HCT116 (cell line): ENCODE results near the gene SLMAP. TPM values are rescaled to one million over a fixed set of nuclear protein-coding genes. Genes with fewer than 3 reads are reported as not detected.

Experiments
- ATAC-seq: fragments of 200-7000 bp; cut with Tn5 transposase; 2 replicates; pipeline ENCODE4 v1.9.1; 2020; ENCODE audit warnings: mild to moderate bottlenecking, moderate library complexity
- BruUV-seq: library from RNA; stranded (reverse); fragments of 400-500 nt; replicated peaks from 2 replicates; lab custom pipeline; 2021; lab: Mats Ljungman, UMichigan
- CTCF ChIA-PET: fragments of 300-600 bp; sonication (Branson Sonifier 250); formaldehyde crosslinking; loops from one replicate; lab custom pipeline; 2021; ENCODE audit warnings: antibody characterized with exemption; lab: Charles Lee
- POLR2A ChIA-PET: fragments of 300-600, 350-600 bp; sonication (Branson Sonifier 250); formaldehyde crosslinking; loops from one replicate; lab custom pipeline; 2021; ENCODE audit warnings: antibody characterized with exemption; lab: Charles Lee
- RAD21 ChIA-PET, 2 experiments: fragments of 300-600 bp; sonication (Branson Sonifier 250); formaldehyde crosslinking; loops; one replicate each; lab custom pipeline; 2023; ENCODE audit warnings: low total read pairs in 2 of 2; ENCODE audit not compliant: uncharacterized antibody in 2 of 2, unreplicated experiment in 2 of 2, low non-redundant PET in 1 of 2; lab: Charles Lee
- DNase-seq: peaks from one replicate; pipeline ENCODE4 v3.0.0-alpha.2; 2010; ENCODE audit warnings: low read depth, low spot score
- H2AFZ ChIP-seq: fragments of 200-600 bp; shearing (Covaris generic), sonication (generic); 2 replicates; pipeline ENCODE4 v1.6.1; 2017; ENCODE audit warnings: low read depth, mixed run types, mixed read lengths, antibody characterized with exemption, low read length; ENCODE audit not compliant: poor library complexity, severe bottlenecking
- H3K27ac ChIP-seq: 2 replicates; pipeline ENCODE4 v1.5.1; 2012; ENCODE audit warnings: low read depth, low read length
- H3K27me3 ChIP-seq: fragments of 200-600 bp; sonication (generic); 2 replicates; pipeline ENCODE4 v1.6.1; 2016; ENCODE audit warnings: mixed run types, low read length, mixed read lengths; ENCODE audit not compliant: insufficient read depth
- H3K36me3 ChIP-seq, 2 experiments: fragments of 200-500 bp in 1 of 2; fragments of 200-600 bp in 1 of 2; sonication (Bioruptor generic) in 1 of 2; sonication (generic) in 1 of 2; 2 replicates each; pipeline versions ENCODE4 v1.5.1 to v1.6.1; 2014 to 2016; ENCODE audit warnings: low read length in 2 of 2, inconsistent platforms in 1 of 2, mixed read lengths in 1 of 2, mixed run types in 1 of 2; ENCODE audit not compliant: insufficient read depth in 2 of 2, control insufficient read depth in 1 of 2
- H3K4me1 ChIP-seq, 2 experiments: fragments of 200-600 bp in 1 of 2; sonication (generic) in 1 of 2; 2 replicates each; pipeline versions ENCODE4 v1.5.1 to v1.6.1; 2012 to 2017; ENCODE audit warnings: low read length in 2 of 2, inconsistent platforms in 1 of 2, mild to moderate bottlenecking in 1 of 2, mixed read lengths in 1 of 2, mixed run types in 1 of 2, moderate library complexity in 1 of 2; ENCODE audit not compliant: insufficient read depth in 2 of 2, control insufficient read depth in 1 of 2
- H3K4me2 ChIP-seq: fragments of 200-600 bp; sonication (generic); 2 replicates; pipeline ENCODE4 v1.6.1; 2017; ENCODE audit warnings: mixed run types, low read length, mixed read lengths
- H3K4me3 ChIP-seq, 2 experiments: fragments of 200-600 bp in 1 of 2; sonication (generic) in 1 of 2; replicated peaks in 1 of 2; 2 replicates each; pipeline ENCODE4 v1.5.1; 2011 to 2016; ENCODE audit warnings: low read length in 2 of 2, control low read depth in 1 of 2, low read depth in 1 of 2, mild to moderate bottlenecking in 1 of 2, mixed read lengths in 1 of 2, mixed run types in 1 of 2
- H3K79me2 ChIP-seq: fragments of 200-600 bp; sonication (generic); 2 replicates; pipeline ENCODE4 v1.6.1; 2017; ENCODE audit warnings: mild to moderate bottlenecking, mixed run types, low read length, moderate library complexity, mixed read lengths; ENCODE audit not compliant: insufficient read depth
- H3K9ac ChIP-seq: fragments of 200-600 bp; sonication (generic); 2 replicates; pipeline ENCODE4 v1.6.1; 2016; ENCODE audit warnings: low read length, mixed read lengths
- H3K9me2 ChIP-seq: fragments of 200-600 bp; sonication (generic), shearing (Covaris generic); 2 replicates; pipeline ENCODE4 v1.6.1; 2017; ENCODE audit warnings: mixed run types, mild to moderate bottlenecking, moderate library complexity; ENCODE audit not compliant: insufficient read depth
- H3K9me3 ChIP-seq, 2 experiments: fragments of 200-500 bp in 1 of 2; fragments of 200-600 bp in 1 of 2; sonication (Bioruptor generic) in 1 of 2; sonication (generic) in 1 of 2; 2 replicates each; pipeline ENCODE4 v1.6.1; 2014 to 2017; ENCODE audit warnings: low read length in 2 of 2, mixed read lengths in 2 of 2, inconsistent platforms in 1 of 2, low read depth in 1 of 2, mild to moderate bottlenecking in 1 of 2, mixed run types in 1 of 2, moderate library complexity in 1 of 2; ENCODE audit not compliant: control insufficient read depth in 1 of 2, insufficient read depth in 1 of 2
- H4K20me1 ChIP-seq: fragments of 200-600 bp; sonication (generic), shearing (Covaris generic); 2 replicates; pipeline ENCODE4 v1.6.1; 2017; ENCODE audit warnings: mixed run types, mild to moderate bottlenecking, moderate library complexity; ENCODE audit not compliant: insufficient read depth
- CTCF ChIP-seq, 3 experiments: fragments of 200-600 bp in 1 of 3; sonication (generic) in 1 of 3; IDR thresholded peaks in 2 of 3; conservative IDR thresholded peaks in 1 of 3; 2 replicates each; pipeline ENCODE4 v1.5.1; 2012 to 2017; ENCODE audit warnings: low read depth in 2 of 3, low read length in 2 of 3, antibody characterized with exemption in 1 of 3, borderline replicate concordance in 1 of 3, control low read depth in 1 of 3, mild to moderate bottlenecking in 1 of 3, mixed read lengths in 1 of 3, mixed run types in 1 of 3, moderate library complexity in 1 of 3; ENCODE audit not compliant: insufficient read depth in 1 of 3
- EGR1 ChIP-seq: IDR thresholded peaks from 2 replicates; pipeline ENCODE4 v1.6.1; 2012; ENCODE audit warnings: low read depth
- ELF1 ChIP-seq: IDR thresholded peaks from 2 replicates; pipeline ENCODE4 v1.6.1; 2012; ENCODE audit warnings: low read depth, borderline replicate concordance
- EZH2phosphoT487 ChIP-seq: fragments of 200-600 bp; IDR thresholded peaks from 2 replicates; pipeline ENCODE4 v1.6.1; 2018; ENCODE audit warnings: antibody characterized with exemption, borderline replicate concordance
- POLR2A ChIP-seq: IDR thresholded peaks from 2 replicates; pipeline ENCODE4 v1.7.0; 2011; ENCODE audit warnings: borderline replicate concordance; ENCODE audit not compliant: insufficient read depth, insufficient read length; ENCODE audit errors: extremely low read depth
- RAD21 ChIP-seq: IDR thresholded peaks from 2 replicates; pipeline ENCODE4 v1.6.1; 2012; ENCODE audit warnings: low read depth, mild to moderate bottlenecking
- SIN3A ChIP-seq: IDR thresholded peaks from 2 replicates; pipeline ENCODE4 v1.6.1; 2012; ENCODE audit warnings: low read depth
- SP1 ChIP-seq: IDR thresholded peaks from 2 replicates; pipeline ENCODE4 v1.6.1; 2012; ENCODE audit warnings: low read depth
- YY1 ChIP-seq: IDR thresholded peaks from 2 replicates; pipeline ENCODE4 v1.6.1; 2011; ENCODE audit warnings: low read length, low read depth, moderate library complexity, mild to moderate bottlenecking; ENCODE audit not compliant: insufficient replicate concordance; ENCODE audit errors: extremely low read depth
- ZBTB33 ChIP-seq: IDR thresholded peaks from 2 replicates; pipeline ENCODE4 v1.6.1; 2011; ENCODE audit warnings: mild to moderate bottlenecking, low read length, moderate library complexity; ENCODE audit not compliant: insufficient replicate concordance; ENCODE audit errors: extremely low read depth
- ZNF274 ChIP-seq: fragments of 200-500 bp; sonication (Bioruptor generic); IDR thresholded peaks from 2 replicates; pipeline ENCODE4 v1.6.1; 2014; ENCODE audit warnings: mild to moderate bottlenecking, low read depth, low read length, inconsistent platforms
- intact Hi-C: fragments of 100-400 bp; cut with micrococcal nuclease; formaldehyde crosslinking; loops from 2 replicates; pipeline ENCODE4 v1.10.0; 2022
- total RNA-seq: library from RNA; stranded (reverse); gene quantifications from one replicate; pipeline ENCODE4 v1.2.1, GENCODE V29; 2021; ENCODE audit not compliant: unreplicated experiment

The SLMAP gene
- total RNA-seq, 1 experiment from 2014 or later: 81.0 TPM

- Histone ChIP-seq H3K9me2 (no peaks in the 10 kb centered on the region), H3K9ac (no peak overlapping the region), H3K36me3 (0 out of 4 replicates have a peak, but pooled peaks cover 0 to 3% of the 10 kb centered on the region in 2 experiments), H3K27ac (no peak overlapping the region), H3K4me1 (peaks cover 10 to 13% of the 10 kb centered on the region in 2 experiments; a peak in 3 of 4 replicates), H3K9me3 (no peaks in the 10 kb centered on the region; a peak in 1 of 4 replicates), H4K20me1 (no peaks in the 10 kb centered on the region), H3K4me3 (no peak overlapping the region), H3K79me2 (no peaks in the 10 kb centered on the region), H3K27me3 (no peaks in the 10 kb centered on the region), H3K4me2 (no peak overlapping the region), H2AFZ (no peak overlapping the region)
- CTCF ChIA-PET: no interaction called here
- RAD21 ChIA-PET: no interaction called here
- no peak for DNase-seq
- intact Hi-C loops: no loop called here
- ATAC-seq: no peak
- BruUV-seq: no TSS peak
- TF ChIP-seq CTCF (IDR thresholded peaks at IDR 0.05 in 2 of 3, conservative IDR thresholded peaks at IDR 0.05 in 1 of 3; ENCODE audit: borderline replicate concordance in 1 of 3, insufficient read depth in 1 of 3, low read depth in 2 of 3, low read length in 2 of 3) (no peak), EZH2phosphoT487 (no peak), ELF1 (no peak)
- POLR2A ChIA-PET: no interaction called here
These were observed 187.7 kb downstream of the SLMAP start for GRCh38 chr3:57943525-57944495.

- peaks cover 33 to 42% of the 10 kb centered on the region in 2 experiments for H3K4me1 ChIP-seq
- no peak for DNase-seq
- no peak overlapping the region for H3K27ac ChIP-seq
- H3K9me3 ChIP-seq: no peaks in the 10 kb centered on the region
- H3K4me2 ChIP-seq: no peak overlapping the region
- no peaks in the 10 kb centered on the region for H3K36me3 ChIP-seq
- H3K27me3 ChIP-seq: no peaks in the 10 kb centered on the region
- no peaks in the 10 kb centered on the region for H4K20me1 ChIP-seq
- H3K79me2 ChIP-seq: no peaks in the 10 kb centered on the region
- H2AFZ ChIP-seq: no peak overlapping the region
- no peak for ATAC-seq
- H3K9me2 ChIP-seq: no peaks in the 10 kb centered on the region
- no peak overlapping the region for H3K4me3 ChIP-seq
- no peak overlapping the region for H3K9ac ChIP-seq
- CTCF ChIA-PET: no interaction called here
- BruUV-seq: no TSS peak
- RAD21 ChIA-PET: no interaction called here
- POLR2A ChIA-PET: no interaction called here
- intact Hi-C loops: no loop called here
- TF ChIP-seq YY1: no peak
- no peak for TF ChIP-seq CTCF (IDR thresholded peaks at IDR 0.05 in 2 of 3, conservative IDR thresholded peaks at IDR 0.05 in 1 of 3; ENCODE audit: borderline replicate concordance in 1 of 3, insufficient read depth in 1 of 3, low read depth in 2 of 3, low read length in 2 of 3)
- TF ChIP-seq SIN3A: no peak
- TF ChIP-seq RAD21: no peak
- TF ChIP-seq SP1: no peak
- TF ChIP-seq ZNF274: no peak
- TF ChIP-seq POLR2A: no peak
- TF ChIP-seq ZBTB33: no peak
- no peak for TF ChIP-seq EGR1
These were observed 190.9 kb downstream of the SLMAP start for GRCh38 chr3:57946970-57947381.
